SU-DHL-6 (cell line): ENCODE measurements around the gene ACTL8.

ENCODE experiments used
- H2AFZ ChIP-seq: fragments of 200-600 bp; sonication (generic); 2 replicates; pipeline ENCODE4 v1.6.1; 2014; ENCODE audit warnings: low read depth, mild to moderate bottlenecking, moderate library complexity, mixed read lengths, antibody characterized with exemption, low read length; ENCODE audit not compliant: severe bottlenecking
- H3F3A ChIP-seq: fragments of 200-600 bp; shearing (Covaris generic); 2 replicates; pipeline ENCODE4 v1.6.0; 2016; ENCODE audit warnings: antibody characterized with exemption, mild to moderate bottlenecking; ENCODE audit not compliant: insufficient read depth
- H3K27ac ChIP-seq: fragments of 200-600 bp; sonication (generic); 2 replicates; pipeline ENCODE4 v1.5.1; 2016; ENCODE audit warnings: low read depth, mild to moderate bottlenecking, low read length, moderate library complexity, mixed read lengths
- H3K27me3 ChIP-seq: fragments of 200-600 bp; sonication (generic), shearing (Covaris generic); 2 replicates; pipeline ENCODE4 v1.6.0; 2014; ENCODE audit warnings: mild to moderate bottlenecking, low read length
- H3K36me3 ChIP-seq: fragments of 200-600 bp; sonication (generic); 2 replicates; pipeline ENCODE4 v1.6.1; 2014; ENCODE audit warnings: mild to moderate bottlenecking, low read length, mixed read lengths
- H3K4me2 ChIP-seq: fragments of 300-600, 200-600 bp; shearing (Covaris generic), sonication (generic); 2 replicates; pipeline ENCODE4 v1.6.0; 2014; ENCODE audit warnings: low read length, low read depth, mild to moderate bottlenecking; ENCODE audit not compliant: poor library complexity, severe bottlenecking
- H3K4me3 ChIP-seq: fragments of 200-600 bp; sonication (generic); 2 replicates; pipeline ENCODE4 v1.5.1; 2014; ENCODE audit warnings: antibody characterized with exemption, low read length, mild to moderate bottlenecking, mixed read lengths; ENCODE audit not compliant: insufficient read depth, poor library complexity, severe bottlenecking
- H3K79me2 ChIP-seq: fragments of 200-600 bp; sonication (generic); 2 replicates; pipeline ENCODE4 v1.6.1; 2014; ENCODE audit warnings: mild to moderate bottlenecking, low read length, moderate library complexity; ENCODE audit not compliant: insufficient read depth
- H3K9ac ChIP-seq: fragments of 200-600 bp; sonication (generic); 2 replicates; pipeline ENCODE4 v1.7.0; 2014; ENCODE audit warnings: mild to moderate bottlenecking, low read length
- H3K9me2 ChIP-seq: fragments of 200-600 bp; sonication (generic); replicated peaks from 2 replicates; pipeline ENCODE4 v1.6.1; 2014; ENCODE audit warnings: low read length; ENCODE audit not compliant: insufficient read depth
- H3K9me3 ChIP-seq: fragments of 200-600 bp; sonication (generic); 2 replicates; pipeline ENCODE4 v1.6.1; 2014; ENCODE audit warnings: low read length, mixed read lengths; ENCODE audit not compliant: insufficient read depth
- H4K20me1 ChIP-seq: fragments of 200-600 bp; sonication (generic); 2 replicates; pipeline ENCODE4 v1.6.1; 2014; ENCODE audit warnings: low read depth, mild to moderate bottlenecking, antibody characterized with exemption, low read length, moderate library complexity, mixed read lengths
- CTCF ChIP-seq: fragments of 200-600 bp; sonication (generic); IDR thresholded peaks from one replicate; pipeline ENCODE4 v1.5.1; 2017; ENCODE audit warnings: antibody characterized with exemption, mild to moderate bottlenecking, low read length, moderate library complexity; ENCODE audit not compliant: insufficient read depth, poor library complexity, severe bottlenecking
- EZH2phosphoT487 ChIP-seq: fragments of 200-600 bp; sonication (generic), shearing (Covaris generic); conservative IDR thresholded peaks from 2 replicates; pipeline ENCODE4 v1.6.1; 2018; ENCODE audit warnings: mild to moderate bottlenecking, antibody characterized with exemption, low read length, moderate library complexity, mixed read lengths

Gene ACTL8

GRCh38 chr1:17795081-17795809 lies 40.1 kb downstream of the ACTL8 start:
- TF ChIP-seq CTCF (no peak), EZH2phosphoT487 (no peak)
- no peak overlapping the region for H3K27ac ChIP-seq

GRCh38 chr1:17795836-17796645 lies 40.9 kb downstream of the ACTL8 start:
- Histone ChIP-seq H3K4me3 (no peak overlapping the region), H3K27ac (no peak overlapping the region), H3K27me3 (no peaks in the 10 kb centered on the region), H3K9me2 (no peaks in the 10 kb centered on the region), H4K20me1 (no peaks in the 10 kb centered on the region), H3K9ac (no peak overlapping the region), H3K9me3 (no peaks in the 10 kb centered on the region), H3K36me3 (no peaks in the 10 kb centered on the region), H2AFZ (no peak overlapping the region), H3K79me2 (no peaks in the 10 kb centered on the region), H3K4me2 (no peak overlapping the region), H3F3A (no peaks in the 10 kb centered on the region)
- TF ChIP-seq EZH2phosphoT487 (no peak), CTCF (no peak)

More at GRCh38 chr1:17795081-17795809, 40.1 kb downstream of the ACTL8 start:
- no peak overlapping the region for H2AFZ ChIP-seq
- H3K4me2 ChIP-seq: no peak overlapping the region
- H3K9ac ChIP-seq: no peak overlapping the region
- no peaks in the 10 kb centered on the region for H3K27me3 ChIP-seq
- no peaks in the 10 kb centered on the region for H3K36me3 ChIP-seq
- H4K20me1 ChIP-seq: no peaks in the 10 kb centered on the region
- no peak overlapping the region for H3K4me3 ChIP-seq
- H3K79me2 ChIP-seq: no peaks in the 10 kb centered on the region
- no peaks in the 10 kb centered on the region for H3F3A ChIP-seq
- peaks cover 1% of the 10 kb centered on the region; the same call in 1 of the 2 replicates for H3K9me3 ChIP-seq
- H3K9me2 ChIP-seq: no peaks in the 10 kb centered on the region

- Histone ChIP-seq H2AFZ (no peak overlapping the region), H3F3A (no peaks in the 10 kb centered on the region), H3K9me3 (no peaks in the 10 kb centered on the region), H3K36me3 (no peaks in the 10 kb centered on the region), H3K4me3 (no peak overlapping the region), H3K9ac (no peak overlapping the region), H3K27me3 (no peaks in the 10 kb centered on the region), H3K27ac (no peak overlapping the region), H3K9me2 (no peaks in the 10 kb centered on the region), H3K79me2 (no peaks in the 10 kb centered on the region), H4K20me1 (no peaks in the 10 kb centered on the region), H3K4me2 (no peak overlapping the region)
- TF ChIP-seq CTCF: no peak
- no peak for TF ChIP-seq EZH2phosphoT487
Measured at GRCh38 chr1:17797478-17797877, 42.3 kb downstream of the ACTL8 start.
